GM12878 (cell line): ENCODE results near the gene CDC25A. TPM values are rescaled to one million over a fixed set of nuclear protein-coding genes. Genes with fewer than 3 reads are reported as not detected.

Experiments
- ATAC-seq: fragments of 200-7000 bp; cut with Tn5 transposase; 3 replicates; pipeline ENCODE4 v1.9.1; 2020; ENCODE audit warnings: mild to moderate bottlenecking, moderate library complexity
- BruUV-seq: library from RNA; stranded (reverse); fragments of 400-500 nt; replicated peaks from 2 replicates; lab custom pipeline; 2021; lab: Mats Ljungman, UMichigan
- CTCF ChIA-PET: fragments of 300-600 bp; sonication (Branson Sonifier 250); formaldehyde crosslinking; extraction: SDS; loops from one replicate; lab custom pipeline; 2021; ENCODE audit warnings: inconsistent platforms; lab: Yijun Ruan, JAX
- POLR2A ChIA-PET: fragments of 350-600 bp; formaldehyde crosslinking; extraction: SDS; loops from one replicate; lab custom pipeline; 2021; ENCODE audit warnings: inconsistent platforms; lab: Charles Lee
- RAD21 ChIA-PET: fragments of 300-600 bp; sonication (Branson Sonifier 250); formaldehyde crosslinking; loops from one replicate; lab custom pipeline; 2023; ENCODE audit warnings: antibody characterized with exemption; ENCODE audit not compliant: unreplicated experiment; lab: Charles Lee
- SMC1A ChIA-PET: fragments of 300-600 bp; sonication (Branson Sonifier 250); formaldehyde crosslinking; loops from one replicate; lab custom pipeline; 2023; ENCODE audit not compliant: unreplicated experiment, uncharacterized antibody; lab: Charles Lee
- DNase-seq: peaks from one replicate; pipeline ENCODE4 v3.0.0-alpha.2; 2011; ENCODE audit warnings: low read depth, low spot score
- FAIRE-seq: peaks from 3 replicates; lab custom pipeline; 2011; peaks lifted over from hg19 to GRCh38; lab: Jason Lieb, UNC
- H2AFZ ChIP-seq: 2 replicates; pipeline ENCODE4 v1.6.0; 2011; ENCODE audit warnings: low read depth, low read length, control low read depth; ENCODE audit not compliant: control insufficient read depth
- H3K27ac ChIP-seq: 2 replicates; pipeline ENCODE4 v1.5.1; 2011; ENCODE audit warnings: control low read depth; ENCODE audit not compliant: control insufficient read depth, insufficient read depth
- H3K27me3 ChIP-seq, 2 experiments: replicated peaks in 1 of 2; 2 replicates each; pipeline versions ENCODE4 v1.6.0 to v1.6.1; 2011; ENCODE audit warnings: low read length in 1 of 2; ENCODE audit not compliant: control insufficient read depth in 2 of 2, insufficient read depth in 2 of 2
- H3K36me3 ChIP-seq, 2 experiments: 2 replicates each; pipeline ENCODE4 v1.5.1; 2011; ENCODE audit warnings: low read length in 1 of 2; ENCODE audit not compliant: control insufficient read depth in 2 of 2, insufficient read depth in 2 of 2
- H3K4me1 ChIP-seq: 2 replicates; pipeline ENCODE4 v1.6.1; 2011; ENCODE audit warnings: mild to moderate bottlenecking, low read length, moderate library complexity, mixed read lengths; ENCODE audit not compliant: control insufficient read depth, insufficient read depth
- H3K4me2 ChIP-seq: 2 replicates; pipeline ENCODE4 v1.6.0; 2011; ENCODE audit warnings: control low read depth; ENCODE audit not compliant: control insufficient read depth, insufficient read depth
- H3K4me3 ChIP-seq: fragments of 200-600 bp; sonication (generic); 2 replicates; pipeline ENCODE4 v1.5.1; 2016
- H3K79me2 ChIP-seq: 2 replicates; pipeline ENCODE4 v1.6.0; 2011; ENCODE audit warnings: low read length; ENCODE audit not compliant: control insufficient read depth, insufficient read depth
- H3K9ac ChIP-seq: 2 replicates; pipeline ENCODE4 v1.8.0; 2011; ENCODE audit warnings: low read length, control low read depth, mixed read lengths; ENCODE audit not compliant: control insufficient read depth, insufficient read depth
- H3K9me3 ChIP-seq: replicated peaks from 3 replicates; pipeline ENCODE4 v1.5.1; 2011; ENCODE audit warnings: mild to moderate bottlenecking, low read length; ENCODE audit not compliant: control insufficient read depth, insufficient read depth
- H4K20me1 ChIP-seq: 2 replicates; pipeline ENCODE4 v1.6.0; 2011; ENCODE audit not compliant: control insufficient read depth, insufficient read depth
- BMI1 ChIP-seq: fragments of 450-650 bp; IDR thresholded peaks from 2 replicates; pipeline ENCODE4 v1.6.1; 2016; ENCODE audit warnings: mild to moderate bottlenecking, moderate library complexity, borderline replicate concordance
- CBX5 ChIP-seq: sonication (generic); IDR thresholded peaks from 2 replicates; pipeline ENCODE4 v1.6.1; 2016; ENCODE audit warnings: low read depth, moderate library complexity, mild to moderate bottlenecking, inconsistent platforms
- EGR1 ChIP-seq, 2 experiments: IDR thresholded peaks; 1 replicate in 1 of 2; 2 replicates in 1 of 2; pipeline ENCODE4 v1.6.1; 2011 to 2012; ENCODE audit warnings: low read depth in 2 of 2, low read length in 2 of 2, borderline replicate concordance in 1 of 2, mild to moderate bottlenecking in 1 of 2, moderate library complexity in 1 of 2
- EZH2 ChIP-seq: IDR thresholded peaks from 2 replicates; pipeline ENCODE4 v1.6.1; 2012; ENCODE audit warnings: low read depth, mild to moderate bottlenecking, control low read depth, inconsistent platforms, low read length, borderline replicate concordance; ENCODE audit not compliant: control insufficient read depth
- POLR2AphosphoS5 ChIP-seq: IDR thresholded peaks from 2 replicates; pipeline ENCODE4 v1.6.1; 2011; ENCODE audit warnings: mild to moderate bottlenecking, low read length, inconsistent platforms
- RAD21 ChIP-seq: IDR thresholded peaks from 2 replicates; pipeline ENCODE4 v1.6.1; 2011; ENCODE audit warnings: mild to moderate bottlenecking, low read depth, low read length, moderate library complexity; ENCODE audit not compliant: insufficient read depth
- RFX5 ChIP-seq: IDR thresholded peaks from 2 replicates; pipeline ENCODE4 v1.6.1; 2011; ENCODE audit warnings: low read depth, low read length, improper control_type of control experiment
- SMARCA5 ChIP-seq: fragments of 450-650 bp; IDR thresholded peaks from 2 replicates; pipeline ENCODE4 v1.6.1; 2017; ENCODE audit warnings: mild to moderate bottlenecking
- SPI1 ChIP-seq: IDR thresholded peaks from 2 replicates; pipeline ENCODE4 v1.6.1; 2011; ENCODE audit warnings: low read depth, mild to moderate bottlenecking, low read length, moderate library complexity, borderline replicate concordance; ENCODE audit not compliant: insufficient read depth
- TCF3 ChIP-seq: IDR thresholded peaks from 2 replicates; pipeline ENCODE4 v1.6.1; 2012; ENCODE audit warnings: low read depth, mild to moderate bottlenecking, low read length, borderline replicate concordance; ENCODE audit not compliant: insufficient read depth
- WGBS: methylation state at CpG from one replicate; pipeline ENCODE4 v1.1.6; 2016; ENCODE audit warnings: low lambda C conversion rate; ENCODE audit not compliant: insufficient replicate concordance, insufficient coverage; ENCODE audit errors: missing lambda C conversion rate; 5-methylcytosine and 5-hydroxymethylcytosine counted together
- in situ Hi-C: fragments of 300-500 bp; cut with MboI; formaldehyde crosslinking; loops from 9 replicates; pipeline ENCODE4 v1.14.3; 2018; ENCODE audit warnings: mixed read lengths
- intact Hi-C: fragments of 100-400 bp; cut with micrococcal nuclease; formaldehyde crosslinking; loops from one replicate; pipeline ENCODE4 v1.14.2; 2022; ENCODE audit not compliant: unreplicated experiment
- polyA plus RNA-seq, 11 experiments: library from polyadenylated mRNA; depleted of rRNA in 4 of 11; unstranded in 6 of 11; stranded (reverse) in 5 of 11; fragments of >200 nt; fragmentation: Nextera tagmentation in 4 of 11; fragmentation: Illumina TruSeq in 1 of 11; extraction: Ambion mirVana in 4 of 11; extraction: Trizol in 1 of 11; gene quantifications; 1 replicate in 1 of 11; 2 replicates in 10 of 11; pipeline versions ENCODE4 v1.2.1 to v1.2.3, GENCODE V29; 2011 to 2016; ENCODE audit warnings: inconsistent platforms in 2 of 11, missing spikeins in 2 of 11, low read depth in 1 of 11
- total RNA-seq, 4 experiments: library from RNA; depleted of rRNA in 3 of 4; stranded (reverse); fragments of >200 nt in 3 of 4; fragmentation: Illumina TruSeq in 1 of 4; extraction: Trizol in 1 of 4; gene quantifications; 2 replicates each; pipeline versions ENCODE4 v1.2.1 to v1.2.3, GENCODE V29; 2013 to 2021

The CDC25A gene
- total and polyA plus RNA-seq, 10 of the 15 experiments (the other 5 are each of a cell fraction or from before 2014, with no cell fraction given): 2.9 to 36.6 (median 26.9) TPM

- Histone ChIP-seq H3K79me2 (no peaks in the 10 kb centered on the region), H3K4me1 (peaks cover 15% of the 10 kb centered on the region), H3K4me2 (no peak overlapping the region), H2AFZ (no peak overlapping the region), H3K36me3 (no peaks in the 10 kb centered on the region), H3K27me3 (no peaks in the 10 kb centered on the region), H3K9me3 (no peaks in the 10 kb centered on the region; the same call in 2 of the 3 replicates), H3K4me3 (no peak overlapping the region), H3K9ac (no peak overlapping the region), H3K27ac (no peak overlapping the region), H4K20me1 (no peaks in the 10 kb centered on the region)
- ChIA-PET RAD21 (interaction anchor here (0.8 kb wide), 1 partner anchor 42 kb away, joined by 3 read pairs; no protein-coding TSS in a partner anchor), CTCF (no interaction called here), POLR2A (interaction anchor here (0.9 kb wide), 1 partner anchor 94 kb away, joined by 3 read pairs; no protein-coding TSS in a partner anchor), SMC1A (interaction anchor here (0.6 to 1.8 kb wide), 4 partner anchors 10 to 104 kb away, joined by 3 to 6 read pairs (median 3); no protein-coding TSS in a partner anchor)
- TF ChIP-seq SPI1 (0 out of 2 replicates have a peak, but pooled peaks have one; percentile 12), CBX5 (no peak), RAD21 (no peak), TCF3 (no peak)
- BruUV-seq: no TSS peak
- intact Hi-C loops (no loop called here), in situ Hi-C loops (no loop called here)
- 50% methylated on average over 8 of the region's 8 CpGs for WGBS
- DNase-seq (no peak), FAIRE-seq (no peak), ATAC-seq (no peak)
These were observed 57.8 kb downstream of the CDC25A start for GRCh38 chr3:48130321-48130904.

GRCh38 chr3:48129921-48130320, 58.3 kb downstream of the CDC25A start:
- no peak overlapping the region for H2AFZ ChIP-seq
- in situ Hi-C loops: no loop called here
- no peaks in the 10 kb centered on the region; the same call in 2 of the 3 replicates for H3K9me3 ChIP-seq
- no peak for DNase-seq
- WGBS: 24% methylated on average over 2 of the region's 2 CpGs
- H3K79me2 ChIP-seq: no peaks in the 10 kb centered on the region
- H3K9ac ChIP-seq: no peak overlapping the region
- no peak for TF ChIP-seq SMARCA5
- TF ChIP-seq EGR1 (IDR thresholded peaks at IDR 0.05; ENCODE audit: borderline replicate concordance in 1 of 2, low read depth in 2 of 2, low read length in 2 of 2): no peak
- no peak for TF ChIP-seq RFX5
- no peak for TF ChIP-seq POLR2AphosphoS5
- no peak for TF ChIP-seq BMI1
- TF ChIP-seq EZH2: no peak
- TF ChIP-seq, all 136 proteins: peak for 0
- H3K27ac ChIP-seq: no peak overlapping the region
- H3K27me3 ChIP-seq: no peaks in the 10 kb centered on the region
- no TSS peak for BruUV-seq
- no peaks in the 10 kb centered on the region for H4K20me1 ChIP-seq
- H3K4me3 ChIP-seq: no peak overlapping the region
- SMC1A ChIA-PET: interaction anchor here (0.6 to 1.8 kb wide), 3 partner anchors 11 to 298 kb away, joined by 3 to 6 read pairs (median 3); no protein-coding TSS in a partner anchor
- RAD21 ChIA-PET: no interaction called here
- ATAC-seq (no peak), FAIRE-seq (no peak)
- CTCF ChIA-PET: interaction anchor here (0.7 kb wide), 2 partner anchors 126 to 258 kb away, joined by 3 read pairs; no protein-coding TSS in a partner anchor
- H3K36me3 ChIP-seq: no peaks in the 10 kb centered on the region
- intact Hi-C loops: no loop called here
- peaks cover 15% of the 10 kb centered on the region for H3K4me1 ChIP-seq
- no peak overlapping the region for H3K4me2 ChIP-seq
- POLR2A ChIA-PET: interaction anchor here (0.9 kb wide), 1 partner anchor 94 kb away, joined by 3 read pairs; no protein-coding TSS in a partner anchor
